ENCODE data around the gene OR2J2. TPM values are rescaled to one million over a fixed set of nuclear protein-coding genes. Genes with fewer than 3 reads are reported as not detected.
"Not testable (repeated sequence)": the region's sequence is repeated elsewhere in the genome, so short reads cannot be mapped to it uniquely, and the experiment has no call there.

Gene OR2J2
- total and polyA plus RNA-seq, 2 donors = not detected

DNA sequence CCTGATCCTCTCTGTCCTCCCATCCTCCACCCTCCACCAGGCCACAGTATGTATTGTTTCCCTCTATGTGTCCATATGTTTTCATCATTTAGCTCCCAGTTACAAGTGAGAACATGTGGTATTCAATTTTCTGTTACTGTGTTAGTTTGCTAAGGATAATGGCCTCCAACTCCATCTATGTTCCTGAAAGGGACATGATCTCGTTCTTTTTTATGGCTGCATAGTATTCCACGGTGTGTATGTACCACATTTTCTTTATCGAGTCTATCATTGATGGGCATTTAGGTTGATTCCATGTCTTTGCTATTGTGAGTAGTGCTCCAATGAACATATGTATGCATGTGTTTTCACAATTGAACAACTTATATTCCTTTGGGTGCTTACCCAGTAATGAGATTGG, 21.3 kb upstream of the OR2J2 start:
- not testable (repeated sequence) for H3K27ac ChIP-seq (ENCODE audit: low read depth in 1 of 2, low read length in 1 of 2); DNase-seq (ENCODE audit: low read depth in 6 of 9, low spot score in 9 of 9); H3K4me3 ChIP-seq (ENCODE audit: low read length in 2 of 2); H3K4me1 ChIP-seq (ENCODE audit: control insufficient read depth in 2 of 2, insufficient read depth in 2 of 2, low read length in 2 of 2); H3K27me3 ChIP-seq (ENCODE audit: control insufficient read depth in 2 of 2, insufficient read depth in 1 of 2, low read length in 1 of 2); H3K36me3 ChIP-seq (ENCODE audit: control insufficient read depth in 2 of 2, insufficient read depth in 2 of 2, low read length in 1 of 2); H3K9me3 ChIP-seq (ENCODE audit: control insufficient read depth in 2 of 2, insufficient read depth in 1 of 2, low read length in 1 of 2)
- WGBS = 75% methylated on average over 3 of the region's 3 CpGs

DNA sequence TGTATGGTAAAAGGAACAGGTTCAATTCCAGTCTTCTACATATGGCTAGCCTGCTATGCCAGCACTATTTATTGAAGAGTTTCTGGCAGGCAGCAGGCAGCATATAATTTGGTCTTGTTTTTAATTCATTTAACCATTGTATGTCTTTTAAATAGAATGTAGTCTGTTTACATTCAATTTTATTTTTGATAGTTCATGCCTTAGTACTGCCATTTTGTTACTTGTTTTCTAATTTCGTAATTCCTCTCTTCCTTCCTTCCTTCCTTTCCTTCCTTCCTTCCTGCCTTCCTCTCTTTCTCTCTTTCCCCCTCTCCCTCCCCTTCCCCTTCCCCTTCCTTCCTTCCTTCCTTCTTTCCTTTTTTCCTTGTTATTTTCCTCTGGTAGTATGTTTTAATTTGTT, 17.6 kb upstream of the OR2J2 start:
- no peaks in the 10 kb centered on the region for H3K9me3 ChIP-seq (ENCODE audit: control insufficient read depth in 2 of 2, insufficient read depth in 1 of 2, low read length in 1 of 2)
- no peaks in the 10 kb centered on the region for H3K27me3 ChIP-seq (ENCODE audit: control insufficient read depth in 2 of 2, insufficient read depth in 1 of 2, low read length in 1 of 2)
- no peaks in the 10 kb centered on the region for H3K4me1 ChIP-seq (ENCODE audit: control insufficient read depth in 2 of 2, insufficient read depth in 2 of 2, low read length in 2 of 2)
- no peak for DNase-seq (ENCODE audit: low read depth in 6 of 9, low spot score in 9 of 9)
- no peak overlapping the region for H3K4me3 ChIP-seq (ENCODE audit: low read length in 2 of 2)
- no peaks in the 10 kb centered on the region for H3K36me3 ChIP-seq (ENCODE audit: control insufficient read depth in 2 of 2, insufficient read depth in 2 of 2, low read length in 1 of 2)
- H3K27ac ChIP-seq (ENCODE audit: low read depth in 1 of 2, low read length in 1 of 2) = no peak overlapping the region
- WGBS = 86% methylated on average over 1 of the region's 1 CpG

DNA sequence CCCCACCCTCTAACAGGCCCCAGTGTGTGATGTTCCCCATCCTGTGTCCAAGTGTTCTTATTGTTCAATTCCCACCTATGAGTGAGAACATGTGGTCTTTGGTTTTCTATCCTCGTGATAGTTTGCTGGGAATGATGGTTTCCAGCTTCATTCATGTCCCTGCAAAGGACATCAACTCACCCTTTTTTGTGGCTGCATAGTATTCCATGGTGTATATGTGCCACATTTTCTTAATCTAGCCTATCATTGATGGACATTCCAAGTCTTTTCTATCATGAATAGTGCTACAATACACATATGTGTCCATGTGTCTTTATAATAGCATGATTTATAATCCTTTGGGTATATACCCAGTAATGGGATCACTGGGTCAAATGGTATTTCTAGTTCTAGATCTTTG, 15.5 kb upstream of the OR2J2 start:
- DNase-seq (ENCODE audit: low read depth in 6 of 9, low spot score in 9 of 9); H3K27ac ChIP-seq (ENCODE audit: low read depth in 1 of 2, low read length in 1 of 2); H3K36me3 ChIP-seq (ENCODE audit: control insufficient read depth in 2 of 2, insufficient read depth in 2 of 2, low read length in 1 of 2); H3K4me3 ChIP-seq (ENCODE audit: low read length in 2 of 2); H3K9me3 ChIP-seq (ENCODE audit: control insufficient read depth in 2 of 2, insufficient read depth in 1 of 2, low read length in 1 of 2); H3K4me1 ChIP-seq (ENCODE audit: control insufficient read depth in 2 of 2, insufficient read depth in 2 of 2, low read length in 2 of 2); H3K27me3 ChIP-seq (ENCODE audit: control insufficient read depth in 2 of 2, insufficient read depth in 1 of 2, low read length in 1 of 2): not testable (repeated sequence)
- WGBS = 51% methylated on average over 1 of the region's 1 CpG

DNA sequence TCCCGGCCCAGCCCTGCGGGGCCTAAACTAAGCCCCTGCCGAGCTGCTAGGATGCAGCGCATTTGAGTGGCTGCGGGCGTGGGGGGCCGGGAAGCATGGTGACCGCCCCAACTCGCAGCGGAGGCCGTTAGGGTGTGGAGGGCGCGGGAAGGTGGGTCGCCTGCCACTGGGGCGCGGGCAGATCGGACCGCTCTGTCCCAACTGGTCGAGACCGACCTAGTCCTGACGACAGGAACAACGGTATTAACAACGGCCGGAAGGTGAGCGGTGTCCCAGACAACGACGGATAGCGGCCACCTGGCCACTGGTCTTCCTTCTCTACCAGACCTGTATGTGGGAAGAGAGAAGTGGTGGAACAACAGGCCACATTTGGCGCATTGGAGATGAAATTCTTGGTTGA, 10.8 kb upstream of the OR2J2 start:
- not testable (repeated sequence) for H3K27ac ChIP-seq (ENCODE audit: low read depth in 1 of 2, low read length in 1 of 2); H3K27me3 ChIP-seq (ENCODE audit: control insufficient read depth in 2 of 2, insufficient read depth in 1 of 2, low read length in 1 of 2); H3K4me1 ChIP-seq (ENCODE audit: control insufficient read depth in 2 of 2, insufficient read depth in 2 of 2, low read length in 2 of 2); H3K4me3 ChIP-seq (ENCODE audit: low read length in 2 of 2); DNase-seq (ENCODE audit: low read depth in 6 of 9, low spot score in 9 of 9); H3K36me3 ChIP-seq (ENCODE audit: control insufficient read depth in 2 of 2, insufficient read depth in 2 of 2, low read length in 1 of 2); H3K9me3 ChIP-seq (ENCODE audit: control insufficient read depth in 2 of 2, insufficient read depth in 1 of 2, low read length in 1 of 2)
- over 99% methylated on average over 23 of the region's 29 CpGs for WGBS

GRCh38 chr6:29165571-29165970, 5.1 kb upstream of the OR2J2 start:
- H3K27me3 ChIP-seq (ENCODE audit: control insufficient read depth in 2 of 2, insufficient read depth in 1 of 2, low read length in 1 of 2); H3K9me3 ChIP-seq (ENCODE audit: control insufficient read depth in 2 of 2, insufficient read depth in 1 of 2, low read length in 1 of 2); H3K4me1 ChIP-seq (ENCODE audit: control insufficient read depth in 2 of 2, insufficient read depth in 2 of 2, low read length in 2 of 2); H3K36me3 ChIP-seq (ENCODE audit: control insufficient read depth in 2 of 2, insufficient read depth in 2 of 2, low read length in 1 of 2); H3K27ac ChIP-seq (ENCODE audit: low read depth in 1 of 2, low read length in 1 of 2); DNase-seq (ENCODE audit: low read depth in 6 of 9, low spot score in 9 of 9); H3K4me3 ChIP-seq (ENCODE audit: low read length in 2 of 2): not testable (repeated sequence)
- WGBS = 98% methylated on average over 20 of the region's 28 CpGs

GRCh38 chr6:29171736-29172135, 1.0 kb downstream of the OR2J2 start:
- no peak for DNase-seq (ENCODE audit: low read depth in 6 of 9, low spot score in 9 of 9)
- H3K27me3 ChIP-seq (ENCODE audit: control insufficient read depth in 2 of 2, insufficient read depth in 1 of 2, low read length in 1 of 2) = no peaks in the 10 kb centered on the region
- H3K4me3 ChIP-seq (ENCODE audit: low read length in 2 of 2) = no peak overlapping the region
- no peak overlapping the region for H3K27ac ChIP-seq (ENCODE audit: low read depth in 1 of 2, low read length in 1 of 2)
- H3K4me1 ChIP-seq (ENCODE audit: control insufficient read depth in 2 of 2, insufficient read depth in 2 of 2, low read length in 2 of 2) = no peaks in the 10 kb centered on the region
- 86% methylated on average over 1 of the region's 1 CpG for WGBS
- no peaks in the 10 kb centered on the region for H3K9me3 ChIP-seq (ENCODE audit: control insufficient read depth in 2 of 2, insufficient read depth in 1 of 2, low read length in 1 of 2)
- no peaks in the 10 kb centered on the region for H3K36me3 ChIP-seq (ENCODE audit: control insufficient read depth in 2 of 2, insufficient read depth in 2 of 2, low read length in 1 of 2)

DNA sequence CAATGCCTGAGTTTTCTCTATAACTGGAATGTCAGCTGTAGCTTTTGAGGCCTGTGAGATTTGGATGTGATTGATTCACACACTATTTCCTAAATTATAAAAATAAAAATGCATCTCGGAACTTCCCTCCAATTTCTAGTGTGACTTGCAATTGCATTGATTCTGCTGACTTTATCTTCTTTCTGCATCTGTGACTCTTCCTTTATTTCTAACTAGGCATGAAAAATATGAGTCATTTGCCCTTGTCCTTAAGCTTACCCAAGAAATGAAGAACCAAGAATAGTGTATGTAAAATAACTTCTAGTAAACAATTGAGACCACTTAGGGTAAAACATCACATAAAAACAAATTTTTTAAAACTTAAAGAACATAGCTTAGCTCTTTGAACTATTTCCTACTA, 12.9 kb downstream of the OR2J2 start:
- no peak for DNase-seq (ENCODE audit: low read depth in 6 of 9, low spot score in 9 of 9)
- WGBS = 11% methylated on average over 1 of the region's 1 CpG
- Histone ChIP-seq H3K27me3 (ENCODE audit: control insufficient read depth in 2 of 2, insufficient read depth in 1 of 2, low read length in 1 of 2) (no peaks in the 10 kb centered on the region), H3K9me3 (ENCODE audit: control insufficient read depth in 2 of 2, insufficient read depth in 1 of 2, low read length in 1 of 2) (no peaks in the 10 kb centered on the region), H3K27ac (ENCODE audit: low read depth in 1 of 2, low read length in 1 of 2) (no peak overlapping the region), H3K36me3 (ENCODE audit: control insufficient read depth in 2 of 2, insufficient read depth in 2 of 2, low read length in 1 of 2) (no peaks in the 10 kb centered on the region), H3K4me3 (ENCODE audit: low read length in 2 of 2) (no peak overlapping the region), H3K4me1 (ENCODE audit: control insufficient read depth in 2 of 2, insufficient read depth in 2 of 2, low read length in 2 of 2) (no peaks in the 10 kb centered on the region)

GRCh38 chr6:29188659-29189058, 18.0 kb downstream of the OR2J2 start:
- H3K9me3 ChIP-seq (ENCODE audit: control insufficient read depth in 2 of 2, insufficient read depth in 1 of 2, low read length in 1 of 2); H3K36me3 ChIP-seq (ENCODE audit: control insufficient read depth in 2 of 2, insufficient read depth in 2 of 2, low read length in 1 of 2); DNase-seq (ENCODE audit: low read depth in 6 of 9, low spot score in 9 of 9); H3K27ac ChIP-seq (ENCODE audit: low read depth in 1 of 2, low read length in 1 of 2); H3K4me1 ChIP-seq (ENCODE audit: control insufficient read depth in 2 of 2, insufficient read depth in 2 of 2, low read length in 2 of 2); H3K4me3 ChIP-seq (ENCODE audit: low read length in 2 of 2); H3K27me3 ChIP-seq (ENCODE audit: control insufficient read depth in 2 of 2, insufficient read depth in 1 of 2, low read length in 1 of 2): not testable (repeated sequence)
- 71% methylated on average over 1 of the region's 1 CpG for WGBS

DNA sequence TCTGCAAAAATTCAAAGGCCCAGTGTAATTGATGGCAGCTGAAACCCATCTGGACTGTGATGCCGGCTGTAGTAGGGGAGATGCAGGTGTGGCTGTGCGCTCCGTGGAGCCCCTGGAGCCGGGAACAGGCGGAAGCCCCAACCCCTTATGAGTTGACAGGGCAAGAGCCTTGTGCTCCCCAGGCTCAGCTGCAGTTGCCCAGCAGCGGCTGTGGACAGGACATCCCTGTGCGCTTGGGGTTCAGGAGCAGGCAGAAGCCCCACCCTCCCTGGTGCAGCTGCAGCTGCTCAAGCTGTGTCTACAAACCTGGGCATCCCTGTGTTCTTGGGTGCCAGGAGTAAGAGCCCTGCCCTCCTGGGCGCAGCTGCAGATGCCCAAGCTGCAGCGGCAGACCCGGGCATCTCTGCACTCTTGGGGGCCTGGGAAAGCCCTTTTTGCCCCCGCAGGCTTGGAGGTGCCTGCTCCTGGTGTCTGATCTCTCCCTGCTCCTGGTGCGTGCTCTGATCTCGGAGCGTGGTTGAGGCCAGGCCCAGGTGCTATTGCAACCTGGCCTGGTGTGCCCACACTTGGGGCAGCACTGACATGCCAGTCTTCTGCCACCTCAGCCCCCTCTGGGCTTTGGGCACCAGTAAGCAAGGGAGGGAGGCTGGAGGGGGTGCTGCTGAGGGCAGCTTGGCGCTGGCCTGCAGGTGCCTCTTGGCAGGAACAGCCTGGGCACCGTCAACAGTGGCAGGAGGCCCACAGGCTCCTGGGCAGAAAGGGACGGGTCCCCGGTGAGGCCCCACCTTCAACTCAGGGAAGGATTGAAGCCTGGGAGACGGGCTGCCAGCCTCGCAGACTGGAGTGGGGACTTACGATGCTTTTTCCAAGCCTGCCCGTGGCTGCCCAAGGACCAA, 30.3 kb downstream of the OR2J2 start:
- no peaks in the 10 kb centered on the region for H3K4me1 ChIP-seq (ENCODE audit: control insufficient read depth in 2 of 2, insufficient read depth in 2 of 2, low read length in 2 of 2)
- no peak overlapping the region for H3K27ac ChIP-seq (ENCODE audit: low read depth in 1 of 2, low read length in 1 of 2)
- H3K27me3 ChIP-seq (ENCODE audit: control insufficient read depth in 2 of 2, insufficient read depth in 1 of 2, low read length in 1 of 2) = no peaks in the 10 kb centered on the region
- H3K9me3 ChIP-seq (ENCODE audit: control insufficient read depth in 2 of 2, insufficient read depth in 1 of 2, low read length in 1 of 2) = peaks cover 1 to 13% of the 10 kb centered on the region in 2 donors
- WGBS = 93% methylated on average over 22 of the region's 22 CpGs
- H3K4me3 ChIP-seq (ENCODE audit: low read length in 2 of 2) = no peak overlapping the region
- no peaks in the 10 kb centered on the region for H3K36me3 ChIP-seq (ENCODE audit: control insufficient read depth in 2 of 2, insufficient read depth in 2 of 2, low read length in 1 of 2)
- DNase-seq (ENCODE audit: low read depth in 6 of 9, low spot score in 9 of 9) = no peak
